ENCODE data around the gene POLR1E. TPM values are rescaled to one million over a fixed set of nuclear protein-coding genes. Genes with fewer than 3 reads are reported as not detected.

POLR1E gene
- total RNA-seq, 6 experiments from 2014 or later: 11.7 to 18.1 (median 14.4) TPM

DNA sequence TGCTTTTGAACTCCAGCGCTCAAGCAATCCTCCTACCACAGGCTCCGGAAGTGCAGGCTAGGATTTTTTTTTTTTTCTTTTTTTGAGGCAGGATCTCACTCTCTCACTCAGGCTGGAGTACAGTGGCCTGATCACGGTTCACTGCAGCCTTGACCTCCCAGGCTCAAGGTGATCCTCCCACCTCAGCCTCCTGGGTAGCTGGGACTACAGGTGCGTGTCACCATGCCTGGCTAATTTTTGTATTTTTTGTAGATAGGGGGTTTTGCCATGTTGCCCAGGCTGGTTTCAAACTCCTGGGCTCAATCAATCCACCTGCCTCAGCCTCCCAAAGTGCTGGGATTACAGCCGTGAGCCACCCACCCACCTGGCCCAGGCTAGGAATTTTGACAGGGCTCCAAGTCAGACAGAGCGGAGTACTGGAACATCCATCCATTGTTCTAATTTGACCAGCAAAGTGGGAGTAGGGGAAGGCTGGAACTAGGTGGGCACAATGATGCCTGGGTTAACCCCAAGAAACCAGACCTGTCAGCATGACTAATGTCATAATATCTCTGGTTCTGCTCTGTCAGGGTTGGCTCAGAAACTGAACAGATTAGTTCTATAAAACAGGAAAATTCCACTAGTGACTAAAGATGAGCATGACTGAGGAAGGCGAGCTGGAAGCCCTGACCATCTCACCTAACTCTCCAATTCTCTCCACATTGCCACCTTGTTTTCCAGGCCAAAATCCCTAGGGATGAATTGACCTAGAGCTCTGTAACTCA is 29.7 kb upstream of the POLR1E start:
- intact Hi-C loops (cut with DNase I): no loop called here

DNA sequence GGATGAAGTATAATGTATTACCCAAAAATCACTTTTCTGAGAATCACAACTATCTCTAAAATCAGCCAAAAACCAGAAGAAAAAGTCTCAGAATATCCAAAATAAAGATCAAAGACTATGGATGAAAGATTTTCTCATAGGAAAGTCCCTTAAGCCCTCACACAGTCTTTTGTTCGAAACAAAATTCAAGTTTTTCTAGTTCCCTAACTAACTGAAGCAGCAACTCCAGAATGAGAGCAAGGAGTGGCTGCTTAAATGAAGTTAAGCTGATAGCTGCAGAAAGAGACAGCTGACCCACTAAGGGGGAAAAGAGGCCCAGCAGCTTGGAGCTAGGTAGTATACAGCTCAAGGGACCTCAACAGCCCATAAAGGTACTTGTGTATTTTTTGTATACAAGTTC is 28.9 kb upstream of the POLR1E start:
- H3K27ac ChIP-seq: no peak overlapping the region
- WGBS (ENCODE audit: insufficient coverage, low coverage, low lambda C conversion rate, missing lambda C conversion rate): 87% methylated on average over 1 of the region's 1 CpG

More for the DNA sequence above, 29.7 kb upstream of the POLR1E start:
- H3K36me3 ChIP-seq: no peaks in the 10 kb centered on the region
- DNase-seq (no peak), ATAC-seq (no peak)
- TF ChIP-seq CTCF (IDR thresholded peaks at IDR 0.05): no peak
- no peak for TF ChIP-seq POLR2A (IDR thresholded peaks at IDR 0.05)
- H3K27ac ChIP-seq: no peak overlapping the region
- no peaks in the 10 kb centered on the region for H3K9me3 ChIP-seq
- H3K27me3 ChIP-seq: no peaks in the 10 kb centered on the region
- H3K4me1 ChIP-seq: peaks cover 0 to 29% (median 13%) of the 10 kb centered on the region in 4 donors
- H3K4me3 ChIP-seq: no peak overlapping the region
- WGBS (ENCODE audit: insufficient coverage, low coverage, low lambda C conversion rate, missing lambda C conversion rate): 69% methylated on average over 6 of the region's 7 CpGs

DNA sequence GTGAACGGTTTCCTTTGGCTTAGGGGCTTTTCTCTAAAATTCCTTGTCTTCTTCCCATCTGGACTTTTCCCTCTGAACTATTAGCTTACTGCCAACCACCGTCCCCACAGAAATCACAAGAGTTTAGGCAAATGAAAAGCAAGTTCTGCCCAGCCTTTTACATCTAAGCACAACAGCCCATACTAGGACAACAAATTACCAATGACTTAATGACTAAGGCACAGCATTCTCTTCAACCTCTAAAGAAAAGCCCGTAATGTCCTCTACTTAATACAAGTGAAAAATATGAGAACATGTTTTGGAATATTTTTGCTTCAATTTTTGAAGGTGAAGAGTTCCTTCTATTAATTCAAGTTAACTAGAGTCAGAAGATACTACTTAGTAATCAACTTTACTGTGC is 21.7 kb upstream of the POLR1E start:
- TF ChIP-seq POLR2A (IDR thresholded peaks at IDR 0.05) (no peak), CTCF (IDR thresholded peaks at IDR 0.05) (no peak)
- peaks cover 0 to 24% (median 3%) of the 10 kb centered on the region in 4 donors for H3K4me1 ChIP-seq
- ATAC-seq (no peak), DNase-seq (no peak)
- no peaks in the 10 kb centered on the region for H3K27me3 ChIP-seq
- peak overlapping the region in 2 of 3 donors; percentile 88 to 95 for H3K27ac ChIP-seq
- H3K9me3 ChIP-seq: no peaks in the 10 kb centered on the region
- peak overlapping the region; percentile 82 to 98 (median 91) for H3K4me3 ChIP-seq
- no peaks in the 10 kb centered on the region for H3K36me3 ChIP-seq
- WGBS (ENCODE audit: insufficient coverage, low coverage, low lambda C conversion rate, missing lambda C conversion rate): 13% methylated on average over 3 of the region's 3 CpGs
- intact Hi-C loops (cut with DNase I): no loop called here

More for the DNA sequence above, 28.9 kb upstream of the POLR1E start:
- Histone ChIP-seq H3K9me3 (no peaks in the 10 kb centered on the region), H3K36me3 (no peaks in the 10 kb centered on the region), H3K4me1 (peaks cover 0 to 31% (median 15%) of the 10 kb centered on the region in 4 donors), H3K27me3 (no peaks in the 10 kb centered on the region), H3K4me3 (no peak overlapping the region)
- intact Hi-C loops (cut with DNase I): no loop called here
- DNase-seq (no peak), ATAC-seq (no peak)
- TF ChIP-seq CTCF (IDR thresholded peaks at IDR 0.05) (no peak), POLR2A (IDR thresholded peaks at IDR 0.05) (no peak)

GRCh38 chr9:37464426-37465248 is 21.1 kb upstream of the POLR1E start:
- DNase-seq (peak; percentile 79 to 85 (median 83)), ATAC-seq (peak; percentile 49 to 62 (median 61))
- H3K27ac ChIP-seq: peak overlapping the region; percentile 88 to 95 (median 94)
- peaks cover 0 to 24% (median 3%) of the 10 kb centered on the region in 4 donors for H3K4me1 ChIP-seq
- peak overlapping the region; percentile 82 to 98 (median 91) for H3K4me3 ChIP-seq
- WGBS (ENCODE audit: insufficient coverage, low coverage, low lambda C conversion rate, missing lambda C conversion rate): 2% methylated on average over 4 of the region's 47 CpGs
- intact Hi-C loops (cut with DNase I): no loop called here
- no peaks in the 10 kb centered on the region for H3K9me3 ChIP-seq
- no peak for TF ChIP-seq CTCF (IDR thresholded peaks at IDR 0.05)
- TF ChIP-seq POLR2A (IDR thresholded peaks at IDR 0.05): peak; percentile 50
- H3K27me3 ChIP-seq: no peaks in the 10 kb centered on the region
- no peaks in the 10 kb centered on the region for H3K36me3 ChIP-seq
